H1 (cell line): ENCODE results near the gene ABCC6.

Experiments used
- CTCF ChIP-seq, 3 experiments: IDR thresholded peaks; 1 replicate in 2 of 3; 2 replicates in 1 of 3; pipeline versions ENCODE4 v1.5.1 to v1.6.1; 2011; ENCODE audit warnings: low read length in 3 of 3, mild to moderate bottlenecking in 3 of 3, inconsistent platforms in 2 of 3, low read depth in 1 of 3, moderate library complexity in 1 of 3; ENCODE audit not compliant: insufficient read depth in 1 of 3; ENCODE audit errors: control extremely low read depth in 1 of 3
- E2F6 ChIP-seq: IDR thresholded peaks from 2 replicates; pipeline ENCODE4 v1.6.1; 2012; ENCODE audit warnings: inconsistent platforms
- EGR1 ChIP-seq: IDR thresholded peaks from 2 replicates; pipeline ENCODE4 v1.6.1; 2011; ENCODE audit warnings: low read depth, low read length, borderline replicate concordance
- POLR2A ChIP-seq, 2 experiments: IDR thresholded peaks; 1 replicate in 1 of 2; 2 replicates in 1 of 2; pipeline ENCODE4 v1.6.1; 2011; ENCODE audit warnings: low read depth in 2 of 2, low read length in 2 of 2, mild to moderate bottlenecking in 2 of 2; ENCODE audit errors: control extremely low read depth in 1 of 2
- POLR2AphosphoS5 ChIP-seq: IDR thresholded peaks from 2 replicates; pipeline ENCODE4 v1.6.1; 2011; ENCODE audit warnings: low read depth, low read length
- RXRA ChIP-seq: IDR thresholded peaks from 2 replicates; pipeline ENCODE4 v1.6.1; 2011; ENCODE audit warnings: low read depth, mild to moderate bottlenecking, low read length, moderate library complexity; ENCODE audit not compliant: insufficient read depth
- SP2 ChIP-seq: IDR thresholded peaks from 2 replicates; pipeline ENCODE4 v1.6.1; 2012; ENCODE audit warnings: mild to moderate bottlenecking, low read length, inconsistent platforms
- TCF12 ChIP-seq: IDR thresholded peaks from 2 replicates; pipeline ENCODE4 v1.6.1; 2011; ENCODE audit warnings: low read depth, mild to moderate bottlenecking, low read length
- TF ChIP-seq, protein P1 (sequence below): IDR thresholded peaks from 2 replicates; pipeline ENCODE4 v1.6.1; 2011; ENCODE audit warnings: low read length, improper control_type of control experiment

DNA sequence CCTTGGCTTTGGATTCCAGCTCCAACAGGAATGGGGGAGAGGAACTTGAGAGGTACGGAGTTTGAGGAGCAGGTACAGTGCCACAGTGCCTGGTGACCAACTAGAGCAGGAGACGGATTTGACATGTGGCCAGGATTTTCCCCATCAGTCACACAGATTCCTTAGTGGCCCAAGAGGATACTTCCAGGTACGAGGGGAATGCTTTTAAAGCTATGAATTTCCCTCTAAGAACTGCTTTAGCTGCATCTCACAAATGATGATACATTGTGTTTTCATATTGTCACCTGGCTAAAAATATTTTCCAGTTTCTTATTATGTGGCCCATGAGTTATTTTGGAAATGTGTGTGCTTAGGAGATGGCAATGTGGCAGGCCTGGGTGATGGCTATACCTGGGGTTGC, 98.3 kb downstream of the ABCC6 start:
- no peak for TF ChIP-seq POLR2AphosphoS5
- no peak for TF ChIP-seq CTCF (IDR thresholded peaks at IDR 0.05; ENCODE audit: control extremely low read depth in 1 of 3, insufficient read depth in 1 of 3, low read depth in 1 of 3, low read length in 3 of 3)
- TF ChIP-seq E2F6, result no peak
- TF ChIP-seq TCF12, result no peak
- no peak for TF ChIP-seq EGR1
- TF ChIP-seq POLR2A (IDR thresholded peaks at IDR 0.05; ENCODE audit: control extremely low read depth in 1 of 2, low read depth in 2 of 2, low read length in 2 of 2), result no peak
- no peak for TF ChIP-seq SP2
- TF ChIP-seq, protein P1, sequence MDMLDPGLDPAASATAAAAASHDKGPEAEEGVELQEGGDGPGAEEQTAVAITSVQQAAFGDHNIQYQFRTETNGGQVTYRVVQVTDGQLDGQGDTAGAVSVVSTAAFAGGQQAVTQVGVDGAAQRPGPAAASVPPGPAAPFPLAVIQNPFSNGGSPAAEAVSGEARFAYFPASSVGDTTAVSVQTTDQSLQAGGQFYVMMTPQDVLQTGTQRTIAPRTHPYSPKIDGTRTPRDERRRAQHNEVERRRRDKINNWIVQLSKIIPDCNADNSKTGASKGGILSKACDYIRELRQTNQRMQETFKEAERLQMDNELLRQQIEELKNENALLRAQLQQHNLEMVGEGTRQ, result no peak
- TF ChIP-seq RXRA, result no peak
